Psoas muscle (tissue), 8 donors: ENCODE measurements around the gene PDK3. TPM values are rescaled to one million over a fixed set of nuclear protein-coding genes. Genes with fewer than 3 reads are reported as not detected.

Experiments
- ATAC-seq, 4 donors: fragments of 200-7000 bp; cut with Tn5 transposase; one replicate each; pipeline ENCODE4 v1.9.1; 2020; ENCODE audit warnings: moderate library complexity in 3 of 4, mild to moderate bottlenecking in 2 of 4
- DNase-seq, 2 donors: peaks; one replicate each; pipeline ENCODE4 v3.0.0-alpha.2; 2020
- H3K27ac ChIP-seq: fragments of 200-600 bp; one replicate; pipeline ENCODE4 v1.8.0; 2022
- H3K27me3 ChIP-seq, 3 donors: fragments of 200-600 bp in 1 of 3; one replicate each; pipeline versions ENCODE4 v1.6.1 to v1.8.0; 2013 to 2022; ENCODE audit warnings: low read length in 2 of 3, mild to moderate bottlenecking in 2 of 3, moderate library complexity in 1 of 3; ENCODE audit not compliant: insufficient read depth in 3 of 3
- H3K36me3 ChIP-seq, 2 donors: fragments of 200-600 bp in 1 of 2; one replicate each; pipeline versions ENCODE4 v1.6.1 to v1.8.0; 2013 to 2022; ENCODE audit warnings: low read depth in 1 of 2, mild to moderate bottlenecking in 1 of 2, moderate library complexity in 1 of 2; ENCODE audit not compliant: insufficient read depth in 1 of 2
- H3K4me1 ChIP-seq: fragments of 200-600 bp; one replicate; pipeline ENCODE4 v1.8.0; 2022
- H3K4me3 ChIP-seq: fragments of 200-600 bp; one replicate; pipeline ENCODE4 v1.8.0; 2022; ENCODE audit warnings: mild to moderate bottlenecking
- H3K9me3 ChIP-seq: fragments of 200-600 bp; one replicate; pipeline ENCODE4 v1.8.0; 2022
- CTCF ChIP-seq: fragments of 200-600 bp; IDR thresholded peaks from one replicate; pipeline ENCODE4 v1.8.0; 2022; ENCODE audit warnings: antibody characterized with exemption
- WGBS, 3 donors: extraction: QIAGEN DNeasy Blood & Tissue Kit; methylation state at CpG; one replicate each; pipeline versions ENCODE4 v1.1.6 to v1.1.7; 2013; 5-methylcytosine and 5-hydroxymethylcytosine counted together
- intact Hi-C, 2 donors: fragments of 100-400 bp; cut with DNase I; formaldehyde crosslinking; loops; one replicate each; pipeline versions ENCODE4 v1.11.0 to v1.14.2; 2022
- polyA plus RNA-seq, 3 donors: library from polyadenylated mRNA; stranded (reverse); fragments of 200-250 nt; gene quantifications; one replicate each; pipeline ENCODE4 v1.2.3, GENCODE V29; 2013
- total RNA-seq, 4 donors: library from RNA; stranded (reverse); fragmentation: NEBNext Ultra II Directional in 2 of 4; extraction: Animal tissue kit (Norgen Biotek cat#: 25700) in 2 of 4; gene quantifications; one replicate each; pipeline versions ENCODE4 v1.2.1 to v1.2.4, GENCODE V29; 2021 to 2023
- donor health status: healthy with polysubstance abuse.
- donor health status: DM: no; HTN: no; CAD: no; lungs with moderate emphysema.
- donor health status: Bipolar disorder and iron deficiency.
- donor health status: healthy.
- donor health status: DM: yes; HTN: yes; CAD: no.
- donor health status: DM: no; HTN: no; CAD: no.
- donor health status: DM: no; HTN: no; CAD: no.
- donor health status: DM: yes; HTN: yes; CAD: no.

Gene PDK3
- total and polyA plus RNA-seq, 7 donors = 0.45 to 3.2 (median 1.7) TPM

GRCh38 chrX:24513416-24513815 is 48.3 kb downstream of the PDK3 start:
- DNase-seq (no peak), ATAC-seq (no peak)
- H3K27ac ChIP-seq = no peak overlapping the region
- 60 to 75% (median 75%) methylated on average over 5 of the region's 5 CpGs for WGBS, 3 donors
- no peak for TF ChIP-seq CTCF
- no peaks in the 10 kb centered on the region for H3K27me3 ChIP-seq
- no peaks in the 10 kb centered on the region for H3K36me3 ChIP-seq
- H3K9me3 ChIP-seq = no peaks in the 10 kb centered on the region
- H3K4me1 ChIP-seq = no peaks in the 10 kb centered on the region
- H3K4me3 ChIP-seq = no peak overlapping the region
- intact Hi-C loops = no loop called here

- no peaks in the 10 kb centered on the region for H3K9me3 ChIP-seq
- H3K4me3 ChIP-seq = no peak overlapping the region
- H3K27me3 ChIP-seq = no peaks in the 10 kb centered on the region
- H3K4me1 ChIP-seq = no peaks in the 10 kb centered on the region
- TF ChIP-seq CTCF = peak; percentile 21
- H3K27ac ChIP-seq = no peak overlapping the region
- WGBS, 3 donors = 52 to 65% (median 57%) methylated on average over 4 of the region's 4 CpGs
- ATAC-seq (no peak), DNase-seq (no peak)
- no peaks in the 10 kb centered on the region for H3K36me3 ChIP-seq
- intact Hi-C loops = no loop called here
These were observed 50.4 kb downstream of the PDK3 start for GRCh38 chrX:24515447-24515846.

GRCh38 chrX:24520472-24520871 is 55.4 kb downstream of the PDK3 start:
- Histone ChIP-seq H3K27me3 (no peaks in the 10 kb centered on the region), H3K27ac (no peak overlapping the region), H3K9me3 (no peaks in the 10 kb centered on the region), H3K36me3 (no peaks in the 10 kb centered on the region), H3K4me3 (no peak overlapping the region), H3K4me1 (no peaks in the 10 kb centered on the region)
- no peak for ATAC-seq
- intact Hi-C loops = no loop called here
- DNase-seq = no peak
- 87 to 98% (median 95%) methylated on average over 2 of the region's 2 CpGs for WGBS, 3 donors
- TF ChIP-seq CTCF = no peak

GRCh38 chrX:24525455-24525854 is 60.4 kb downstream of the PDK3 start:
- ATAC-seq = no peak
- no peaks in the 10 kb centered on the region for H3K4me1 ChIP-seq
- no peak overlapping the region for H3K4me3 ChIP-seq
- 75 to 93% (median 81%) methylated on average over 2 of the region's 2 CpGs for WGBS, 3 donors
- H3K27ac ChIP-seq = no peak overlapping the region
- no peaks in the 10 kb centered on the region for H3K36me3 ChIP-seq
- H3K9me3 ChIP-seq = no peaks in the 10 kb centered on the region
- no peaks in the 10 kb centered on the region for H3K27me3 ChIP-seq
- no peak for TF ChIP-seq CTCF
- no peak for DNase-seq
- intact Hi-C loops = no loop called here

- Histone ChIP-seq H3K27ac (no peak overlapping the region), H3K36me3 (no peaks in the 10 kb centered on the region), H3K9me3 (no peaks in the 10 kb centered on the region), H3K4me1 (no peaks in the 10 kb centered on the region), H3K4me3 (no peak overlapping the region), H3K27me3 (no peaks in the 10 kb centered on the region)
- no peak for ATAC-seq
- TF ChIP-seq CTCF = no peak
- no peak for DNase-seq
- WGBS, 3 donors = 71 to 83% (median 77%) methylated on average over 2 of the region's 2 CpGs
- intact Hi-C loops = no loop called here
These were observed 61.5 kb downstream of the PDK3 start for GRCh38 chrX:24526616-24527015.
